ENCODE data around the gene MYCBPAP. TPM values are rescaled to one million over a fixed set of nuclear protein-coding genes. Genes with fewer than 3 reads are reported as not detected.

Gene MYCBPAP
- total RNA-seq, 4 donors from 2014 or later: 0.64 to 3.7 (median 2.7) TPM; not detected in 1

DNA sequence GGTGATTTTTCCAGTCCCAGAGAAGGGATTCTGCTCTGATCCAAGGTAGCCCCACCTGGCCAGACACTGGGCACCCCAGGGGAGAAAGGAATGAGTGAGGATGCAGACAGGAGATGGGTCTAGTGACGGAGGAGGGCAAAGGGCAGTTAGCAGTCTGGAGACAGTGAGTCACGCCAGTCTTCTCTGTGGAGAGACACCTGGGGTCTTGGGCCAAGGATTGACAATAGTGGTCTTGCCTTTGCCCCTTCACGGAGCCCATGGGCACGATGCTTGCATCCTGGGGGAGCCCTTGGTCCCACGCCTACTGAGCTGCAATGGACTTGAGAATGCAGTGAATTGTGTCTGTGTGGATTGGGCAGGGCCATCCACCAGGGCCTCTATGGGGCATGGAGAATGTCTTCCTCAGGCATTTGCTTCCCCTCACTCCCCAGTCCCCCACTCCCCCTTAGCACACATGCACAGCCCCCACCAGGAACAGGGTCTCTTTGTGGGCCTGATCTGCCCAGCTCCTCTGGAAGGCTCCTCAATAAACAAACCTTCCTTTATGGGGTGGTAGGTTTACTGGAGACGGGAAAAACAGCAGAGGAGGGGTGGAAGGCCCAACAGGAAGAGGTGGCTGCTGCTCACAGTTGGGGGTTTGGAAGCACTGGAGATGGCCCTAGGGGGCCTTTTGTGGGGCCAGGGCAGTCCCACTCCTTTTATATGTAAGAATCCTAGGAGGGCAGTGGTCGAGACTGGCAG, 41.0 kb upstream of the MYCBPAP start:
- intact Hi-C loops (cut with DNase I; ENCODE audit: low total_unique reads): no loop called here
- 81% methylated on average over 7 of the region's 7 CpGs; no CpG with 5 or more reads in 1 of the 2 donors for WGBS, 2 donors (ENCODE audit: low coverage in 1 of 2)
- no peak for DNase-seq

DNA sequence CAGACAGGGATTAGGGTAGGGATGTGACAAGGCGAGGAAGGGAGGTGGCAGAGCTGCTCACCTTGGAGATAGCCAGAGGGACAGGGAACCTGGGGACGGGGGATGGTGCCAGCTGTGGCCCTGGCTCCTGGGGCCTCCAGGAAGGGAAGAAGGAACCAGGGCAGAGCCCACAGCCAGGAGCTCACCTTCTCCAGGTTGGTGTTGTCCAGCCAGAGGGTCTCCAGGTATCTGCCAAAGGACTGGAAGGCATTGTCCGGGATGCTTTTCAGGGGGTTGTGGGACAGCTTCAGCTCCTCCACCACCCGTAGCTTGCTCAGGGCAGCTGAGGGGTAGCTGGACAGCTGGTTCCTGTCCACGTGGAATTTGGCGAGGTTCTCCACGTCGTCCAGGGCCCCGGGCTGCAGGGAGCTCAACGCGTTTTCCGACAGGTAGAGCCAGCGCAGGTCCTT, 40.4 kb upstream of the MYCBPAP start:
- Histone ChIP-seq H3K9me3 (no peaks in the 10 kb centered on the region), H3K36me3 (no peaks in the 10 kb centered on the region), H3K27me3 (peaks cover 17% of the 10 kb centered on the region), H3K27ac (peak overlapping the region; percentile 79 to 86 (median 84)), H3K4me3 (no peak overlapping the region), H3K4me1 (peaks cover 27 to 49% (median 43%) of the 10 kb centered on the region in 4 donors)
- 80% methylated on average over 13 of the region's 13 CpGs; no CpG with 5 or more reads in 1 of the 2 donors for WGBS, 2 donors (ENCODE audit: low coverage in 1 of 2)
- intact Hi-C loops (cut with DNase I; ENCODE audit: low total_unique reads) (no loop called here), in situ Hi-C loops (cut with MboI; ENCODE audit: low pct_ligation_motif_present in 1 of 4, low pct_unique_long_range_greater_than_20kb in 1 of 4, low sequenced_read_pairs in 3 of 4) (no loop called here)
- TF ChIP-seq POLR2A (IDR thresholded peaks at IDR 0.05) (no peak), POLR2AphosphoS5 (IDR thresholded peaks at IDR 0.05) (no peak), EP300 (IDR thresholded peaks at IDR 0.05; ENCODE audit: low read depth) (no peak)
- TF ChIP-seq, protein P1, sequence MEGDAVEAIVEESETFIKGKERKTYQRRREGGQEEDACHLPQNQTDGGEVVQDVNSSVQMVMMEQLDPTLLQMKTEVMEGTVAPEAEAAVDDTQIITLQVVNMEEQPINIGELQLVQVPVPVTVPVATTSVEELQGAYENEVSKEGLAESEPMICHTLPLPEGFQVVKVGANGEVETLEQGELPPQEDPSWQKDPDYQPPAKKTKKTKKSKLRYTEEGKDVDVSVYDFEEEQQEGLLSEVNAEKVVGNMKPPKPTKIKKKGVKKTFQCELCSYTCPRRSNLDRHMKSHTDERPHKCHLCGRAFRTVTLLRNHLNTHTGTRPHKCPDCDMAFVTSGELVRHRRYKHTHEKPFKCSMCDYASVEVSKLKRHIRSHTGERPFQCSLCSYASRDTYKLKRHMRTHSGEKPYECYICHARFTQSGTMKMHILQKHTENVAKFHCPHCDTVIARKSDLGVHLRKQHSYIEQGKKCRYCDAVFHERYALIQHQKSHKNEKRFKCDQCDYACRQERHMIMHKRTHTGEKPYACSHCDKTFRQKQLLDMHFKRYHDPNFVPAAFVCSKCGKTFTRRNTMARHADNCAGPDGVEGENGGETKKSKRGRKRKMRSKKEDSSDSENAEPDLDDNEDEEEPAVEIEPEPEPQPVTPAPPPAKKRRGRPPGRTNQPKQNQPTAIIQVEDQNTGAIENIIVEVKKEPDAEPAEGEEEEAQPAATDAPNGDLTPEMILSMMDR (IDR thresholded peaks at IDR 0.05): no peak
- no peak for DNase-seq

More for the DNA sequence above, 41.0 kb upstream of the MYCBPAP start:
- Histone ChIP-seq H3K9me3 (no peaks in the 10 kb centered on the region), H3K27ac (peak overlapping the region; percentile 79 to 86 (median 84)), H3K4me3 (no peak overlapping the region), H3K27me3 (peaks cover 17% of the 10 kb centered on the region), H3K4me1 (peaks cover 27 to 49% (median 43%) of the 10 kb centered on the region in 4 donors), H3K36me3 (no peaks in the 10 kb centered on the region)
- TF ChIP-seq POLR2AphosphoS5 (IDR thresholded peaks at IDR 0.05) (no peak), POLR2A (IDR thresholded peaks at IDR 0.05) (no peak), EP300 (IDR thresholded peaks at IDR 0.05; ENCODE audit: low read depth) (no peak)
- TF ChIP-seq, protein P1 (IDR thresholded peaks at IDR 0.05): no peak
- in situ Hi-C loops (cut with MboI; ENCODE audit: low pct_ligation_motif_present in 1 of 4, low pct_unique_long_range_greater_than_20kb in 1 of 4, low sequenced_read_pairs in 3 of 4): no loop called here

DNA sequence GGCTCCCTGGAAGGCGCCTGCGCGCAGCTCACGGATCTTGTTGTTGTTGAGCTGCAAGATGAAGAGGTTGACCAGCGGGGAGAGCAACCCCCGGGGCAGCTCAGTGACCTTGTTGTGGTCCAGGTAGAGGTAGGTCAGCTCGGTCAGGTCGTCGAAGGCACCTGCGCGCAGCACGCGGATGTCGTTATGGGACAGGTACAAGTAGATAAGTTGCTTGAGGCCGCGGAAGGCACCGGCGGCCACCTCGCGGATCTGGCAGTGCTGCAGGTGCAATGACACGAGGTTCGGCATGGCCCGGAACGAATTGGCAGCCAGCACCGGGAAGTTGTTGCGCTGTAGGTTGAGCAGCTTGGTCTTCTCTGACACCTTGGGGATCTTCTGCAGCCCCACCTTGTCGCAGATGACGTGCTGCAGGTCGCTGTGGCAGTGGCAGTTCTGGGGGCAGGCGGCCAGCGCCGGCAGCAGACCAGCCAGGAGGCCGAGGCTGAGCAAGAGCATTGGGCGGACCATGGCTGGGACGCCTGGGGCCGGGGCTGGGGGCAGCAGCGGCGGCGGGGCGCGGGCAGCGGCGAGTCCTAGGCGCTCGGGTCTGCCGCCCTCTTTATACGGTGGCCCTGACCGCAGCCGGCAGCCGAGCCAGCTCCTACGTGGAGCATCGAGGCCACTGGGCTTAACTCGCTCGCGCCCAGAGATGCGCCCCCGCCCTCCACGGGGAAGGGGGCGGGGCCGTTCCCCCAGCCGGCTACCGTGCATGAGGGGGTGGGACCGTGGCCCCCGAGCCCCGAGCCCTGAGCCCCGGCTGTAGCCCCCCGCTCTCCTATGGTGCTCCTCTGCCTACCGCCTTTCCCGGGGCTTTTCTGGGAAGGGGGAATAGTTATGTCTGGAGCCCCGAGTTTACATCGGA, 39.7 kb upstream of the MYCBPAP start, which contains the start of gene CHAD:
Gene CHAD (minus strand): TSS at position 577 of the 904 bp plus-strand sequence. CDS start 67 bp downstream, at position 510.
- WGBS, 2 donors (ENCODE audit: low coverage in 1 of 2): 48% methylated on average over 71 of the region's 71 CpGs; no CpG with 5 or more reads in 1 of the 2 donors
- H3K36me3 ChIP-seq: no peaks in the 10 kb centered on the region
- peak within 1 kb of the TSS in 2 of 4 donors; percentile 11 to 36 for H3K4me3 ChIP-seq
- H3K9me3 ChIP-seq: no peaks in the 10 kb centered on the region
- H3K27ac ChIP-seq: peak within 1 kb of the TSS; percentile 79 to 86 (median 84)
- peaks cover 27 to 49% (median 43%) of the 10 kb centered on the region in 4 donors for H3K4me1 ChIP-seq
- intact Hi-C loops (cut with DNase I; ENCODE audit: low total_unique reads): no loop called here
- TF ChIP-seq, protein P1 (IDR thresholded peaks at IDR 0.05): no peak
- no peak for TF ChIP-seq POLR2AphosphoS5 (IDR thresholded peaks at IDR 0.05)
- TF ChIP-seq EP300 (IDR thresholded peaks at IDR 0.05; ENCODE audit: low read depth): no peak
- no peak for TF ChIP-seq POLR2A (IDR thresholded peaks at IDR 0.05)
- in situ Hi-C loops (cut with MboI; ENCODE audit: low pct_ligation_motif_present in 1 of 4, low pct_unique_long_range_greater_than_20kb in 1 of 4, low sequenced_read_pairs in 3 of 4): no loop called here
- DNase-seq: no peak
- H3K27me3 ChIP-seq: peaks cover 17% of the 10 kb centered on the region

Data from transverse colon (tissue), 4 donors.